Duodenal mucosa (tissue), 2 donors: Measurements from ENCODE around the gene ITPR1.

Experiments used
- H3K27ac ChIP-seq: one replicate; pipeline ENCODE4 v1.7.0; 2013; ENCODE audit warnings: low read depth, low read length
- H3K27me3 ChIP-seq, 2 donors: one replicate each; pipeline ENCODE4 v1.7.0; 2013; ENCODE audit warnings: low read length in 2 of 2, control low read depth in 1 of 2; ENCODE audit not compliant: insufficient read depth in 2 of 2, control insufficient read depth in 1 of 2
- H3K36me3 ChIP-seq, 2 donors: one replicate each; pipeline ENCODE4 v1.7.0; 2013; ENCODE audit warnings: low read length in 2 of 2, control low read depth in 1 of 2; ENCODE audit not compliant: insufficient read depth in 2 of 2, control insufficient read depth in 1 of 2
- H3K4me1 ChIP-seq, 2 donors: one replicate each; pipeline ENCODE4 v1.7.0; 2013; ENCODE audit warnings: low read length in 2 of 2, control low read depth in 1 of 2; ENCODE audit not compliant: insufficient read depth in 2 of 2, control insufficient read depth in 1 of 2
- H3K4me3 ChIP-seq, 2 donors: one replicate each; pipeline ENCODE4 v1.7.0; 2013; ENCODE audit warnings: low read length in 2 of 2, low read depth in 1 of 2
- H3K9ac ChIP-seq, 2 donors: one replicate each; pipeline ENCODE4 v1.7.0; 2013; ENCODE audit warnings: low read length in 2 of 2, low read depth in 1 of 2
- H3K9me3 ChIP-seq, 2 donors: one replicate each; pipeline ENCODE4 v1.7.0; 2013; ENCODE audit warnings: low read length in 2 of 2, control low read depth in 1 of 2; ENCODE audit not compliant: control insufficient read depth in 1 of 2

The ITPR1 gene

GRCh38 chr3:4517643-4518311 lies 24.6 kb downstream of the ITPR1 start:
- Histone ChIP-seq H3K36me3 (no peaks in the 10 kb centered on the region), H3K9me3 (no peaks in the 10 kb centered on the region), H3K27me3 (no peaks in the 10 kb centered on the region), H3K4me1 (peaks cover 17 to 20% of the 10 kb centered on the region in 2 donors), H3K9ac (no peak overlapping the region), H3K4me3 (no peak overlapping the region), H3K27ac (no peak overlapping the region)

- no peaks in the 10 kb centered on the region for H3K9me3 ChIP-seq
- no peak overlapping the region for H3K9ac ChIP-seq
- H3K4me3 ChIP-seq: no peak overlapping the region
- no peak overlapping the region for H3K27ac ChIP-seq
- peaks cover 17 to 20% of the 10 kb centered on the region in 2 donors for H3K4me1 ChIP-seq
- H3K27me3 ChIP-seq: no peaks in the 10 kb centered on the region
- H3K36me3 ChIP-seq: no peaks in the 10 kb centered on the region
Measured at GRCh38 chr3:4520033-4520816, 27.1 kb downstream of the ITPR1 start.

GRCh38 chr3:4522947-4523346 lies 29.8 kb downstream of the ITPR1 start:
- Histone ChIP-seq H3K36me3 (no peaks in the 10 kb centered on the region), H3K9ac (no peak overlapping the region), H3K27me3 (no peaks in the 10 kb centered on the region), H3K9me3 (no peaks in the 10 kb centered on the region), H3K4me3 (no peak overlapping the region), H3K27ac (no peak overlapping the region), H3K4me1 (peaks cover 13 to 20% of the 10 kb centered on the region in 2 donors)

- H3K4me1 ChIP-seq: peaks cover 11 to 20% of the 10 kb centered on the region in 2 donors
Measured at GRCh38 chr3:4523710-4524698, 30.9 kb downstream of the ITPR1 start.

DNA sequence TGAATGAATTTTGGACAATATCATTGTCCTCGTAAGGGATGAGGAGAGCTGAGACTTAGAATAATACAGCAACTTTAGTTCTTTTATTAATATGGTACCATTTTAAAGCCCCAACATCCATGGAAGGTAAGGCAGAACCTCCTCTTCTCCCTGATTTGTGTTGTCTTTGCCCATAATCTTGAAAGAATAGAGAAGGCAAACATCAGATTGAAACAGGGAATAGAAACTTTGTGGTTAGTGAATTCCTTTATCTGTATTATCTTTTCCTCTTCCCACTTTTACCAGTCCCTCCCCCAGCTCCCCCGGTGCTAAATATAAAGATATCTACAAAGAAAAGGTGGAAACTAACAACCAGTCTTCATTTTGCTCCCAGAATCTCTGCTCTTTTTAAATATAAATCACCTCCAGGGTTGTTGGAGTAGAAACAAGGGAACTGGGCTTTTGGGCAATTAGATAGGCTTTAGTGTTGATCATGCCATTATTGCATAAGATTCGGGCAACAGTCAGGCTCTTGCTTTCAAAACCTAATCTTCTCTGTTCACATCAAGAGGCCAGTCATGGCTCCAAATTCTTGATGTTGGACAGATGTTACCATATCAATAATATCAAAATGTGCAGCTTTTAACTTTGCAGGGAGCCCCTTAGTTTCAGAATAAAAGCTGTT lies 32.5 kb downstream of the ITPR1 start:
- Histone ChIP-seq H3K36me3 (no peaks in the 10 kb centered on the region), H3K9me3 (no peaks in the 10 kb centered on the region), H3K27me3 (no peaks in the 10 kb centered on the region), H3K27ac (no peak overlapping the region), H3K4me1 (peaks cover 0 to 7% of the 10 kb centered on the region in 2 donors), H3K4me3 (no peak overlapping the region), H3K9ac (no peak overlapping the region)

More at GRCh38 chr3:4523710-4524698, 30.9 kb downstream of the ITPR1 start:
- Histone ChIP-seq H3K27me3 (no peaks in the 10 kb centered on the region), H3K36me3 (no peaks in the 10 kb centered on the region), H3K4me3 (no peak overlapping the region), H3K9me3 (no peaks in the 10 kb centered on the region), H3K9ac (no peak overlapping the region), H3K27ac (no peak overlapping the region)

- no peaks in the 10 kb centered on the region for H3K36me3 ChIP-seq
- H3K27me3 ChIP-seq: no peaks in the 10 kb centered on the region
- no peak overlapping the region for H3K27ac ChIP-seq
- H3K4me3 ChIP-seq: no peak overlapping the region
- H3K4me1 ChIP-seq: no peaks in the 10 kb centered on the region
- no peak overlapping the region for H3K9ac ChIP-seq
- no peaks in the 10 kb centered on the region for H3K9me3 ChIP-seq
Measured at GRCh38 chr3:4528320-4528719, 35.2 kb downstream of the ITPR1 start.

- no peaks in the 10 kb centered on the region for H3K9me3 ChIP-seq
- H3K9ac ChIP-seq: no peak overlapping the region
- no peak overlapping the region for H3K27ac ChIP-seq
- H3K36me3 ChIP-seq: no peaks in the 10 kb centered on the region
- H3K4me1 ChIP-seq: peaks cover 2 to 6% of the 10 kb centered on the region in 2 donors
- H3K27me3 ChIP-seq: no peaks in the 10 kb centered on the region
- H3K4me3 ChIP-seq: no peak overlapping the region
Measured at GRCh38 chr3:4528819-4529600, 35.9 kb downstream of the ITPR1 start.

GRCh38 chr3:4529876-4530588 lies 36.9 kb downstream of the ITPR1 start:
- Histone ChIP-seq H3K27ac (no peak overlapping the region), H3K27me3 (no peaks in the 10 kb centered on the region), H3K9me3 (no peaks in the 10 kb centered on the region), H3K36me3 (no peaks in the 10 kb centered on the region), H3K4me3 (no peak overlapping the region), H3K4me1 (peaks cover 5 to 9% of the 10 kb centered on the region in 2 donors), H3K9ac (no peak overlapping the region)
